Omental fat pad (tissue), 4 donors: ENCODE results near the gene TCF4. TPM values are rescaled to one million over a fixed set of nuclear protein-coding genes. Genes with fewer than 3 reads are reported as not detected.
A peak's percentile ranks its signal among the peaks of the same experiment; 100 is the strongest.

ENCODE experiments used
- ATAC-seq: fragments of 150-250 bp; one replicate; pipeline ENCODE4 v1.9.1; 2016; ENCODE audit warnings: mild to moderate bottlenecking, moderate library complexity; ENCODE audit not compliant: low FRiP score
- DNase-seq: peaks from one replicate; pipeline ENCODE4 v3.0.0-alpha.2; 2019; ENCODE audit warnings: low spot score
- CTCF ChIP-seq, 3 donors: fragments of 450-650 bp; IDR thresholded peaks; one replicate each; pipeline ENCODE4 v1.5.1; 2016 to 2017; ENCODE audit warnings: antibody characterized with exemption in 3 of 3, mild to moderate bottlenecking in 3 of 3, moderate library complexity in 2 of 3
- total RNA-seq, 4 donors: library from RNA; depleted of rRNA; stranded (reverse); fragments of >200 nt; gene quantifications; one replicate each; pipeline ENCODE4 v1.1.0, GENCODE V29; 2016

TCF4 gene
- 100 to 1,000 TPM; 113 to 381 (median 141) TPM for total RNA-seq

- no peak for TF ChIP-seq CTCF (IDR thresholded peaks at IDR 0.05)
- ATAC-seq (peak; percentile 37), DNase-seq (no peak)
Observed at GRCh38 chr18:55588111-55588869, at the start of gene TCF4. TSS of gene TCF4 (minus strand) at chr18:55588192. CDS start at chr18:55587116, 1,076 bp downstream.

- ATAC-seq, result no peak
- DNase-seq, result no peak
- no peak for TF ChIP-seq CTCF (IDR thresholded peaks at IDR 0.05)
Observed at GRCh38 chr18:55637204-55637603, 49.2 kb upstream of the TCF4 start.

- TF ChIP-seq CTCF (IDR thresholded peaks at IDR 0.05), result no peak
- DNase-seq, result no peak
- no peak for ATAC-seq
Observed at GRCh38 chr18:55635439-55635838, 47.4 kb upstream of the TCF4 start.

GRCh38 chr18:55634545-55634944, 46.6 kb upstream of the TCF4 start:
- DNase-seq (no peak), ATAC-seq (peak; percentile 73)
- TF ChIP-seq CTCF (IDR thresholded peaks at IDR 0.05), result no peak

GRCh38 chr18:55633032-55633431, 45.0 kb upstream of the TCF4 start:
- DNase-seq (no peak), ATAC-seq (no peak)
- no peak for TF ChIP-seq CTCF (IDR thresholded peaks at IDR 0.05)

GRCh38 chr18:55629133-55629532, 41.1 kb upstream of the TCF4 start:
- no peak for ATAC-seq
- TF ChIP-seq CTCF (IDR thresholded peaks at IDR 0.05), result no peak
- no peak for DNase-seq

- DNase-seq (no peak), ATAC-seq (no peak)
- TF ChIP-seq CTCF (IDR thresholded peaks at IDR 0.05), result no peak
Observed at GRCh38 chr18:55627007-55627406, 39.0 kb upstream of the TCF4 start.
